HCT116 (cell line): ENCODE data around the gene PACRG. TPM values are rescaled to one million over a fixed set of nuclear protein-coding genes. Genes with fewer than 3 reads are reported as not detected.

Source experiments
- ATAC-seq: fragments of 200-7000 bp; cut with Tn5 transposase; 2 replicates; pipeline ENCODE4 v1.9.1; 2020; ENCODE audit warnings: mild to moderate bottlenecking, moderate library complexity
- BruUV-seq: library from RNA; stranded (reverse); fragments of 400-500 nt; replicated peaks from 2 replicates; lab custom pipeline; 2021; lab: Mats Ljungman, UMichigan
- CTCF ChIA-PET: fragments of 300-600 bp; sonication (Branson Sonifier 250); formaldehyde crosslinking; loops from one replicate; lab custom pipeline; 2021; ENCODE audit warnings: antibody characterized with exemption; lab: Charles Lee
- POLR2A ChIA-PET: fragments of 300-600, 350-600 bp; sonication (Branson Sonifier 250); formaldehyde crosslinking; loops from one replicate; lab custom pipeline; 2021; ENCODE audit warnings: antibody characterized with exemption; lab: Charles Lee
- RAD21 ChIA-PET, 2 experiments: fragments of 300-600 bp; sonication (Branson Sonifier 250); formaldehyde crosslinking; loops; one replicate each; lab custom pipeline; 2023; ENCODE audit warnings: low total read pairs in 2 of 2; ENCODE audit not compliant: uncharacterized antibody in 2 of 2, unreplicated experiment in 2 of 2, low non-redundant PET in 1 of 2; lab: Charles Lee
- DNase-seq: peaks from one replicate; pipeline ENCODE4 v3.0.0-alpha.2; 2010; ENCODE audit warnings: low read depth, low spot score
- H2AFZ ChIP-seq: fragments of 200-600 bp; shearing (Covaris generic), sonication (generic); 2 replicates; pipeline ENCODE4 v1.6.1; 2017; ENCODE audit warnings: low read depth, mixed run types, mixed read lengths, antibody characterized with exemption, low read length; ENCODE audit not compliant: poor library complexity, severe bottlenecking
- H3K27ac ChIP-seq: 2 replicates; pipeline ENCODE4 v1.5.1; 2012; ENCODE audit warnings: low read depth, low read length
- H3K27me3 ChIP-seq: fragments of 200-600 bp; sonication (generic); 2 replicates; pipeline ENCODE4 v1.6.1; 2016; ENCODE audit warnings: mixed run types, low read length, mixed read lengths; ENCODE audit not compliant: insufficient read depth
- H3K36me3 ChIP-seq, 2 experiments: fragments of 200-500 bp in 1 of 2; fragments of 200-600 bp in 1 of 2; sonication (Bioruptor generic) in 1 of 2; sonication (generic) in 1 of 2; 2 replicates each; pipeline versions ENCODE4 v1.5.1 to v1.6.1; 2014 to 2016; ENCODE audit warnings: low read length in 2 of 2, inconsistent platforms in 1 of 2, mixed read lengths in 1 of 2, mixed run types in 1 of 2; ENCODE audit not compliant: insufficient read depth in 2 of 2, control insufficient read depth in 1 of 2
- H3K4me1 ChIP-seq, 2 experiments: fragments of 200-600 bp in 1 of 2; sonication (generic) in 1 of 2; 2 replicates each; pipeline versions ENCODE4 v1.5.1 to v1.6.1; 2012 to 2017; ENCODE audit warnings: low read length in 2 of 2, inconsistent platforms in 1 of 2, mild to moderate bottlenecking in 1 of 2, mixed read lengths in 1 of 2, mixed run types in 1 of 2, moderate library complexity in 1 of 2; ENCODE audit not compliant: insufficient read depth in 2 of 2, control insufficient read depth in 1 of 2
- H3K4me2 ChIP-seq: fragments of 200-600 bp; sonication (generic); 2 replicates; pipeline ENCODE4 v1.6.1; 2017; ENCODE audit warnings: mixed run types, low read length, mixed read lengths
- H3K4me3 ChIP-seq, 2 experiments: fragments of 200-600 bp in 1 of 2; sonication (generic) in 1 of 2; replicated peaks in 1 of 2; 2 replicates each; pipeline ENCODE4 v1.5.1; 2011 to 2016; ENCODE audit warnings: low read length in 2 of 2, control low read depth in 1 of 2, low read depth in 1 of 2, mild to moderate bottlenecking in 1 of 2, mixed read lengths in 1 of 2, mixed run types in 1 of 2
- H3K79me2 ChIP-seq: fragments of 200-600 bp; sonication (generic); 2 replicates; pipeline ENCODE4 v1.6.1; 2017; ENCODE audit warnings: mild to moderate bottlenecking, mixed run types, low read length, moderate library complexity, mixed read lengths; ENCODE audit not compliant: insufficient read depth
- H3K9ac ChIP-seq: fragments of 200-600 bp; sonication (generic); 2 replicates; pipeline ENCODE4 v1.6.1; 2016; ENCODE audit warnings: low read length, mixed read lengths
- H3K9me2 ChIP-seq: fragments of 200-600 bp; sonication (generic), shearing (Covaris generic); 2 replicates; pipeline ENCODE4 v1.6.1; 2017; ENCODE audit warnings: mixed run types, mild to moderate bottlenecking, moderate library complexity; ENCODE audit not compliant: insufficient read depth
- H3K9me3 ChIP-seq, 2 experiments: fragments of 200-500 bp in 1 of 2; fragments of 200-600 bp in 1 of 2; sonication (Bioruptor generic) in 1 of 2; sonication (generic) in 1 of 2; 2 replicates each; pipeline ENCODE4 v1.6.1; 2014 to 2017; ENCODE audit warnings: low read length in 2 of 2, mixed read lengths in 2 of 2, inconsistent platforms in 1 of 2, low read depth in 1 of 2, mild to moderate bottlenecking in 1 of 2, mixed run types in 1 of 2, moderate library complexity in 1 of 2; ENCODE audit not compliant: control insufficient read depth in 1 of 2, insufficient read depth in 1 of 2
- H4K20me1 ChIP-seq: fragments of 200-600 bp; sonication (generic), shearing (Covaris generic); 2 replicates; pipeline ENCODE4 v1.6.1; 2017; ENCODE audit warnings: mixed run types, mild to moderate bottlenecking, moderate library complexity; ENCODE audit not compliant: insufficient read depth
- ATF3 ChIP-seq: IDR thresholded peaks from 2 replicates; pipeline ENCODE4 v1.6.1; 2012
- CBX3 ChIP-seq: IDR thresholded peaks from 2 replicates; pipeline ENCODE4 v1.6.1; 2012; ENCODE audit warnings: low read depth
- CEBPB ChIP-seq: IDR thresholded peaks from 2 replicates; pipeline ENCODE4 v1.6.1; 2012; ENCODE audit warnings: low read depth
- EGR1 ChIP-seq: IDR thresholded peaks from 2 replicates; pipeline ENCODE4 v1.6.1; 2012; ENCODE audit warnings: low read depth
- ELF1 ChIP-seq: IDR thresholded peaks from 2 replicates; pipeline ENCODE4 v1.6.1; 2012; ENCODE audit warnings: low read depth, borderline replicate concordance
- EZH2phosphoT487 ChIP-seq: fragments of 200-600 bp; IDR thresholded peaks from 2 replicates; pipeline ENCODE4 v1.6.1; 2018; ENCODE audit warnings: antibody characterized with exemption, borderline replicate concordance
- FOSL1 ChIP-seq: IDR thresholded peaks from 2 replicates; pipeline ENCODE4 v1.6.1; 2012; ENCODE audit warnings: low read depth
- POLR2A ChIP-seq: IDR thresholded peaks from 2 replicates; pipeline ENCODE4 v1.7.0; 2011; ENCODE audit warnings: borderline replicate concordance; ENCODE audit not compliant: insufficient read depth, insufficient read length; ENCODE audit errors: extremely low read depth
- SP1 ChIP-seq: IDR thresholded peaks from 2 replicates; pipeline ENCODE4 v1.6.1; 2012; ENCODE audit warnings: low read depth
- SRF ChIP-seq: IDR thresholded peaks from 2 replicates; pipeline ENCODE4 v1.6.1; 2012; ENCODE audit warnings: low read depth
- ZFX ChIP-seq: fragments of 450-650 bp; IDR thresholded peaks from 2 replicates; pipeline ENCODE4 v1.6.1; 2017
- ZNF274 ChIP-seq: fragments of 200-500 bp; sonication (Bioruptor generic); IDR thresholded peaks from 2 replicates; pipeline ENCODE4 v1.6.1; 2014; ENCODE audit warnings: mild to moderate bottlenecking, low read depth, low read length, inconsistent platforms
- intact Hi-C: fragments of 100-400 bp; cut with micrococcal nuclease; formaldehyde crosslinking; loops from 2 replicates; pipeline ENCODE4 v1.10.0; 2022
- total RNA-seq: library from RNA; stranded (reverse); gene quantifications from one replicate; pipeline ENCODE4 v1.2.1, GENCODE V29; 2021; ENCODE audit not compliant: unreplicated experiment
- TF ChIP-seq, protein P1 (sequence below): IDR thresholded peaks from 2 replicates; pipeline ENCODE4 v1.6.1; 2012; ENCODE audit warnings: low read depth
- TF ChIP-seq, protein P2 (sequence below): IDR thresholded peaks from 2 replicates; pipeline ENCODE4 v1.6.1; 2012

Gene PACRG
- total RNA-seq, 1 experiment from 2014 or later, result 0.71 TPM

GRCh38 chr6:163123098-163123497 is 395.3 kb downstream of the PACRG start:
- no peaks in the 10 kb centered on the region for H3K27me3 ChIP-seq
- no peak overlapping the region for H3K9ac ChIP-seq
- H3K9me3 ChIP-seq, result no peaks in the 10 kb centered on the region
- RAD21 ChIA-PET, result no interaction called here
- no peak overlapping the region for H3K4me2 ChIP-seq
- POLR2A ChIA-PET, result no interaction called here
- no peaks in the 10 kb centered on the region for H3K79me2 ChIP-seq
- intact Hi-C loops, result no loop called here
- CTCF ChIA-PET, result no interaction called here
- ATAC-seq (no peak), DNase-seq (no peak)
- H2AFZ ChIP-seq, result no peak overlapping the region
- no peaks in the 10 kb centered on the region for H3K36me3 ChIP-seq
- no peaks in the 10 kb centered on the region for H3K9me2 ChIP-seq
- no peak overlapping the region for H3K27ac ChIP-seq
- no peaks in the 10 kb centered on the region for H3K4me1 ChIP-seq
- H4K20me1 ChIP-seq, result no peaks in the 10 kb centered on the region
- no peak overlapping the region for H3K4me3 ChIP-seq
- BruUV-seq, result no TSS peak
- no peak for TF ChIP-seq ZNF274
- TF ChIP-seq, protein P1, sequence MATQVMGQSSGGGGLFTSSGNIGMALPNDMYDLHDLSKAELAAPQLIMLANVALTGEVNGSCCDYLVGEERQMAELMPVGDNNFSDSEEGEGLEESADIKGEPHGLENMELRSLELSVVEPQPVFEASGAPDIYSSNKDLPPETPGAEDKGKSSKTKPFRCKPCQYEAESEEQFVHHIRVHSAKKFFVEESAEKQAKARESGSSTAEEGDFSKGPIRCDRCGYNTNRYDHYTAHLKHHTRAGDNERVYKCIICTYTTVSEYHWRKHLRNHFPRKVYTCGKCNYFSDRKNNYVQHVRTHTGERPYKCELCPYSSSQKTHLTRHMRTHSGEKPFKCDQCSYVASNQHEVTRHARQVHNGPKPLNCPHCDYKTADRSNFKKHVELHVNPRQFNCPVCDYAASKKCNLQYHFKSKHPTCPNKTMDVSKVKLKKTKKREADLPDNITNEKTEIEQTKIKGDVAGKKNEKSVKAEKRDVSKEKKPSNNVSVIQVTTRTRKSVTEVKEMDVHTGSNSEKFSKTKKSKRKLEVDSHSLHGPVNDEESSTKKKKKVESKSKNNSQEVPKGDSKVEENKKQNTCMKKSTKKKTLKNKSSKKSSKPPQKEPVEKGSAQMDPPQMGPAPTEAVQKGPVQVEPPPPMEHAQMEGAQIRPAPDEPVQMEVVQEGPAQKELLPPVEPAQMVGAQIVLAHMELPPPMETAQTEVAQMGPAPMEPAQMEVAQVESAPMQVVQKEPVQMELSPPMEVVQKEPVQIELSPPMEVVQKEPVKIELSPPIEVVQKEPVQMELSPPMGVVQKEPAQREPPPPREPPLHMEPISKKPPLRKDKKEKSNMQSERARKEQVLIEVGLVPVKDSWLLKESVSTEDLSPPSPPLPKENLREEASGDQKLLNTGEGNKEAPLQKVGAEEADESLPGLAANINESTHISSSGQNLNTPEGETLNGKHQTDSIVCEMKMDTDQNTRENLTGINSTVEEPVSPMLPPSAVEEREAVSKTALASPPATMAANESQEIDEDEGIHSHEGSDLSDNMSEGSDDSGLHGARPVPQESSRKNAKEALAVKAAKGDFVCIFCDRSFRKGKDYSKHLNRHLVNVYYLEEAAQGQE, result no peak
- no peak for TF ChIP-seq SRF
- TF ChIP-seq, protein P2, sequence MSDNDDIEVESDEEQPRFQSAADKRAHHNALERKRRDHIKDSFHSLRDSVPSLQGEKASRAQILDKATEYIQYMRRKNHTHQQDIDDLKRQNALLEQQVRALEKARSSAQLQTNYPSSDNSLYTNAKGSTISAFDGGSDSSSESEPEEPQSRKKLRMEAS, result no peak
- TF ChIP-seq CBX3, result no peak
- no peak for TF ChIP-seq FOSL1
- TF ChIP-seq ZFX, result no peak
- TF ChIP-seq ATF3, result no peak
- no peak for TF ChIP-seq EGR1
- no peak for TF ChIP-seq POLR2A
- TF ChIP-seq ELF1, result no peak
- TF ChIP-seq EZH2phosphoT487, result no peak
- no peak for TF ChIP-seq SP1
- TF ChIP-seq CEBPB, result no peak
